GM21786 (cell line): ENCODE measurements around the gene ARHGAP15.
A peak's percentile ranks its signal among the peaks of the same experiment; 100 is the strongest.

Source experiments
- ATAC-seq: cut with Tn5 transposase; IDR thresholded peaks from one replicate; pipeline ENCODE4 v1.9.1; 2021; ENCODE audit not compliant: unreplicated experiment

The ARHGAP15 gene

GRCh38 chr2:143801561-143801960 is 672.3 kb downstream of the ARHGAP15 start:
- no peak for ATAC-seq

GRCh38 chr2:143802242-143802641 is 673.0 kb downstream of the ARHGAP15 start:
- peak; percentile 33 for ATAC-seq

- peak; percentile 89 for ATAC-seq
These were observed 673.8 kb downstream of the ARHGAP15 start for GRCh38 chr2:143802871-143803650.

GRCh38 chr2:143803936-143804335 is 674.7 kb downstream of the ARHGAP15 start:
- no peak for ATAC-seq

- no peak for ATAC-seq
These were observed 676.4 kb downstream of the ARHGAP15 start for GRCh38 chr2:143805666-143806065.

GRCh38 chr2:143807192-143807591 is 678.0 kb downstream of the ARHGAP15 start:
- no peak for ATAC-seq

GRCh38 chr2:143807671-143808070 is 678.5 kb downstream of the ARHGAP15 start:
- no peak for ATAC-seq

GRCh38 chr2:143808166-143808565 is 678.9 kb downstream of the ARHGAP15 start:
- ATAC-seq, result no peak

- no peak for ATAC-seq
These were observed 685.9 kb downstream of the ARHGAP15 start for GRCh38 chr2:143815082-143815481.

- no peak for ATAC-seq
These were observed 687.7 kb downstream of the ARHGAP15 start for GRCh38 chr2:143816916-143817315.
